Measurements from ENCODE around the gene LTBP1. TPM values are rescaled to one million over a fixed set of nuclear protein-coding genes. Genes with fewer than 3 reads are reported as not detected.

Gene LTBP1
- polyA plus RNA-seq, 1 donor (not counting 4 experiments of a cell fraction or from before 2014, with no cell fraction given) = 9.2 TPM

DNA sequence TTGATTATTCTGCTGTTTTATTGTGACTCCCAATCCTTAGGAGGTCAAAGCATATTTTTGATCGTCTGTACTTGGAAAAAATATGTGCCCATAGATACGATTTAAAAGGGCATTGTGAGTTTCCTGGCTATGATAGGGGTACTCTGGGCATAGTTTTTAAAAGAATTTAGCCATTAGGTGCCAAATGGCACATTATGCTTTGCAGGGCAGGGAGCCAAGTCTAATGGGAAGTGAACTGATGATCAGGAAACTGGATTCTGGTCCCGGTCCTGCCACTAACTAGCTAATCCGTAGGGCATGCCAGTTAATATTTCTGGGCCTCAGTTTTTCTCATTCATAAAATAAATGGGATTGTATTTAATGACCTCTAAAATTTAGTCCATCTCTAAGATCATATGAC is 189.3 kb downstream of the LTBP1 start:
- Histone ChIP-seq H4K20me1 (ENCODE audit: control insufficient read depth, extremely low read depth, insufficient read depth, low read length) (no peaks in the 10 kb centered on the region), H3K4me1 (ENCODE audit: control insufficient read depth, extremely low read depth, insufficient read depth, low read length) (peaks cover 32% of the 10 kb centered on the region), H3K9ac (ENCODE audit: control insufficient read depth, extremely low read depth, insufficient read depth, low read length) (no peak overlapping the region), H3K9me3 (ENCODE audit: control insufficient read depth, low read depth, low read length) (no peaks in the 10 kb centered on the region), H2AFZ (ENCODE audit: control insufficient read depth, low read length) (no peak overlapping the region), H3K27me3 (ENCODE audit: control insufficient read depth, extremely low read depth, insufficient read depth, low read length) (no peaks in the 10 kb centered on the region), H3K36me3 (ENCODE audit: control insufficient read depth in 2 of 2, extremely low read depth in 1 of 2, insufficient read depth in 2 of 2, low read length in 2 of 2) (no peaks in the 10 kb centered on the region), H3K79me2 (ENCODE audit: control insufficient read depth, insufficient read depth, low read length) (no peaks in the 10 kb centered on the region), H3K27ac (ENCODE audit: control insufficient read depth, insufficient read depth, low read length) (no peak overlapping the region), H3K4me2 (ENCODE audit: control insufficient read depth, extremely low read depth, insufficient read depth, low read depth, low read length) (peak overlapping the region; percentile 6), H3K4me3 (ENCODE audit: control insufficient read depth in 2 of 3, extremely low read depth in 1 of 3, insufficient read depth in 2 of 3, low read depth in 1 of 3, low read length in 3 of 3) (no peak overlapping the region), H3K9me1 (ENCODE audit: control insufficient read depth, extremely low read depth, insufficient read depth, low read length) (no peaks in the 10 kb centered on the region)
- TF ChIP-seq, protein P1, sequence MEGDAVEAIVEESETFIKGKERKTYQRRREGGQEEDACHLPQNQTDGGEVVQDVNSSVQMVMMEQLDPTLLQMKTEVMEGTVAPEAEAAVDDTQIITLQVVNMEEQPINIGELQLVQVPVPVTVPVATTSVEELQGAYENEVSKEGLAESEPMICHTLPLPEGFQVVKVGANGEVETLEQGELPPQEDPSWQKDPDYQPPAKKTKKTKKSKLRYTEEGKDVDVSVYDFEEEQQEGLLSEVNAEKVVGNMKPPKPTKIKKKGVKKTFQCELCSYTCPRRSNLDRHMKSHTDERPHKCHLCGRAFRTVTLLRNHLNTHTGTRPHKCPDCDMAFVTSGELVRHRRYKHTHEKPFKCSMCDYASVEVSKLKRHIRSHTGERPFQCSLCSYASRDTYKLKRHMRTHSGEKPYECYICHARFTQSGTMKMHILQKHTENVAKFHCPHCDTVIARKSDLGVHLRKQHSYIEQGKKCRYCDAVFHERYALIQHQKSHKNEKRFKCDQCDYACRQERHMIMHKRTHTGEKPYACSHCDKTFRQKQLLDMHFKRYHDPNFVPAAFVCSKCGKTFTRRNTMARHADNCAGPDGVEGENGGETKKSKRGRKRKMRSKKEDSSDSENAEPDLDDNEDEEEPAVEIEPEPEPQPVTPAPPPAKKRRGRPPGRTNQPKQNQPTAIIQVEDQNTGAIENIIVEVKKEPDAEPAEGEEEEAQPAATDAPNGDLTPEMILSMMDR (optimal IDR thresholded peaks at IDR 0.05 in 1 of 3, IDR thresholded peaks at IDR 0.05 in 1 of 3, conservative IDR thresholded peaks at IDR 0.05 in 1 of 3; ENCODE audit: extremely low read depth in 1 of 3, insufficient read depth in 2 of 3, low read length in 3 of 3) = no peak
- FAIRE-seq (no peak), DNase-seq (ENCODE audit: low read depth, low spot score) (no peak)
- dilution Hi-C loops (cut with MboI; ENCODE audit: extremely low pct_ligation_motif_present, low sequenced_read_pairs) = no loop called here

DNA sequence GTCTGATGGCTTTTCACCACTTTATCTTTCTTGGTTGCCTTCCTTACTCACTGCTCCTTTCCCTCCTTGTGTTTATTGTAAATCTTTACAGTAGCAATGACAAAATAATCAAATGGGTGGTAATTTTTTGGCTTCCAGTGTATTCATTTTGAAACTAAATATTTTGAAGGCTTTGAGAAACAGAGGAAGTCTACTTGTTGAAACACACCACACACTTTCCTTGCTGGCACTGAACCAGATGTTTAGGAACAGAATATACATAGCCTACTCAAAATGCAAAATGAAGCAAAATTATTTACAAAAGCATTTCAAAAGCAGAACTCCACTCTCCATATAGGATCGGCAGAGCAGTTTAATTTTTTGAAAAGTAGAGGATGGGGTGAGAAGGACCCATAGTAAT is 189.8 kb downstream of the LTBP1 start:
- Histone ChIP-seq H4K20me1 (ENCODE audit: control insufficient read depth, extremely low read depth, insufficient read depth, low read length) (no peaks in the 10 kb centered on the region), H3K4me3 (ENCODE audit: control insufficient read depth in 2 of 3, extremely low read depth in 1 of 3, insufficient read depth in 2 of 3, low read depth in 1 of 3, low read length in 3 of 3) (no peak overlapping the region), H3K9me1 (ENCODE audit: control insufficient read depth, extremely low read depth, insufficient read depth, low read length) (no peaks in the 10 kb centered on the region), H3K36me3 (ENCODE audit: control insufficient read depth in 2 of 2, extremely low read depth in 1 of 2, insufficient read depth in 2 of 2, low read length in 2 of 2) (peaks cover 0 to 1% of the 10 kb centered on the region in 2 experiments), H3K9me3 (ENCODE audit: control insufficient read depth, low read depth, low read length) (no peaks in the 10 kb centered on the region), H3K4me1 (ENCODE audit: control insufficient read depth, extremely low read depth, insufficient read depth, low read length) (peaks cover 27% of the 10 kb centered on the region), H3K27me3 (ENCODE audit: control insufficient read depth, extremely low read depth, insufficient read depth, low read length) (no peaks in the 10 kb centered on the region), H3K27ac (ENCODE audit: control insufficient read depth, insufficient read depth, low read length) (no peak overlapping the region), H3K4me2 (ENCODE audit: control insufficient read depth, extremely low read depth, insufficient read depth, low read depth, low read length) (peak overlapping the region; percentile 25), H3K79me2 (ENCODE audit: control insufficient read depth, insufficient read depth, low read length) (no peaks in the 10 kb centered on the region), H2AFZ (ENCODE audit: control insufficient read depth, low read length) (peak overlapping the region; percentile 28), H3K9ac (ENCODE audit: control insufficient read depth, extremely low read depth, insufficient read depth, low read length) (no peak overlapping the region)
- dilution Hi-C loops (cut with MboI; ENCODE audit: extremely low pct_ligation_motif_present, low sequenced_read_pairs) = no loop called here
- DNase-seq (ENCODE audit: low read depth, low spot score) = no peak
- TF ChIP-seq, protein P1 (optimal IDR thresholded peaks at IDR 0.05 in 1 of 3, IDR thresholded peaks at IDR 0.05 in 1 of 3, conservative IDR thresholded peaks at IDR 0.05 in 1 of 3; ENCODE audit: extremely low read depth in 1 of 3, insufficient read depth in 2 of 3, low read length in 3 of 3) = no peak
- no peak for TF ChIP-seq EZH2 (IDR thresholded peaks at IDR 0.05; ENCODE audit: low read length)
- FAIRE-seq = no peak

All from keratinocyte (primary cell).